Adrenal gland (tissue), 12 donors: Measurements from ENCODE around the gene TLR10. TPM values are rescaled to one million over a fixed set of nuclear protein-coding genes. Genes with fewer than 3 reads are reported as not detected.

Experiments used
- DNase-seq, 7 donors: peaks; one replicate each; pipeline ENCODE4 v3.0.0-alpha.2; 2019 to 2020
- H3K27ac ChIP-seq, 5 donors: fragments of 200-600 bp; sonication (generic) in 4 of 5; 1 replicate in 3 of 5; 2 replicates in 2 of 5; pipeline versions ENCODE4 v1.5.1 to v1.8.0; 2016 to 2020; ENCODE audit warnings: mild to moderate bottlenecking in 1 of 5
- H3K27me3 ChIP-seq: fragments of 200-600 bp; 2 replicates; pipeline ENCODE4 v1.8.0; 2021
- H3K36me3 ChIP-seq, 2 donors: fragments of 200-600 bp; replicated peaks in 1 of 2; 1 replicate in 1 of 2; 2 replicates in 1 of 2; pipeline versions ENCODE4 v1.5.1 to v1.8.0; 2018 to 2022
- H3K4me1 ChIP-seq, 2 donors: fragments of 200-600 bp; replicated peaks in 1 of 2; 1 replicate in 1 of 2; 2 replicates in 1 of 2; pipeline versions ENCODE4 v1.5.1 to v1.8.0; 2018 to 2021
- H3K4me3 ChIP-seq, 4 donors: fragments of 200-600 bp; sonication (generic) in 3 of 4; one replicate each; pipeline ENCODE4 v1.5.1; 2016 to 2018
- H3K9me3 ChIP-seq, 3 donors: fragments of 200-600 bp; sonication (generic) in 1 of 3; replicated peaks in 1 of 3; 1 replicate in 2 of 3; 2 replicates in 1 of 3; pipeline versions ENCODE4 v1.5.1 to v1.8.0; 2016 to 2021
- POLR2A ChIP-seq, 2 donors: fragments of 450-650 bp; IDR thresholded peaks; one replicate each; pipeline ENCODE4 v1.6.1; 2017; ENCODE audit warnings: antibody characterized with exemption in 2 of 2, mild to moderate bottlenecking in 2 of 2, moderate library complexity in 1 of 2
- WGBS, 4 donors: extraction: QIAGEN DNeasy Blood & Tissue Kit in 2 of 4; methylation state at CpG; one replicate each; pipeline versions ENCODE4 v1.1.5 to v1.1.7; 2013 to 2017; 5-methylcytosine and 5-hydroxymethylcytosine counted together
- intact Hi-C, 2 donors: fragments of 100-400 bp; cut with DNase I; formaldehyde crosslinking; loops; one replicate each; pipeline versions ENCODE4 v1.14.1 to v1.15.0; 2022 to 2023
- polyA plus RNA-seq, 3 donors: library from polyadenylated mRNA; stranded (reverse); fragments of 200-250 nt in 2 of 3; fragments of 350-450 nt in 1 of 3; fragmentation: Illumina TruSeq in 1 of 3; extraction: RNeasy Lipid Tissue Mini Kit (QIAGEN cat#74804) in 1 of 3; gene quantifications; one replicate each; pipeline ENCODE4 v1.2.3, GENCODE V29; 2013 to 2014
- total RNA-seq, 9 donors: library from RNA; depleted of rRNA in 4 of 9; stranded (reverse); fragments of >200 nt in 4 of 9; fragments of 120-200 nt in 1 of 9; fragmentation: NEBNext Ultra II Directional in 1 of 9; extraction: Animal tissue kit (Norgen Biotek cat#: 25700) in 1 of 9; gene quantifications; one replicate each; pipeline versions ENCODE4 v1.1.0 to v1.2.4, GENCODE V29; 2013 to 2023
- TF ChIP-seq, protein P1 (sequence below), 6 experiments: fragments of 450-650 bp in 4 of 6; fragments of 200-600 bp in 2 of 6; sonication (generic) in 1 of 6; IDR thresholded peaks; 1 replicate in 5 of 6; 2 replicates in 1 of 6; pipeline versions ENCODE4 v1.5.1 to v1.8.0; 2016 to 2021; ENCODE audit warnings: antibody characterized with exemption in 6 of 6, mild to moderate bottlenecking in 2 of 6, moderate library complexity in 1 of 6
- donor health status: healthy with polysubstance abuse.
- donor health status: Bipolar disorder and iron deficiency.
- donor health status: DM: yes; HTN: yes; CAD: no.
- donor health status: DM: no; HTN: no; CAD: no.
- donor health status: DM: no; HTN: no; CAD: no.
- donor health status: DM: yes; HTN: yes; CAD: no.

Gene TLR10
- total and polyA plus RNA-seq, 12 donors: 0.11 to 0.60 (median 0.19) TPM; not detected in 3

DNA sequence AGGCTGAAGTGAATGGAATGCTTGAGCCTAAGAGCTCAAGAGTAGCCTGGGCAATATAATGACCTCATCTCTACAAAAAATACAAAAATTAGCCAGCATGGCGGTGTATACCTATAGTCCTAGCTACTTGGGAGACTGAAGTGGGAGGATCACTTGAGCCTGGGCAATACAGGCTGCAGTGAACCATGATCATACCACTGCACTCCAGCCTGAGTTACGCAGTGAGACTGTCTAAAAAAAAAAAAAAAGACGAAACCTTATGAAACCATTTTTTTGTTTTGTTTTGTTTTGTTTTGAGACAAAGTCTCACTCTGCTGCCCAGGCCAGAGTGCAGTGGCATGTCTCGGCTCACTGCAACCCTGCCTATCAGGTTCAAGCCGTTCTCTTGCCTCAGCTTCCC is 36.9 kb downstream of the TLR10 start:
- TF ChIP-seq, protein P1, sequence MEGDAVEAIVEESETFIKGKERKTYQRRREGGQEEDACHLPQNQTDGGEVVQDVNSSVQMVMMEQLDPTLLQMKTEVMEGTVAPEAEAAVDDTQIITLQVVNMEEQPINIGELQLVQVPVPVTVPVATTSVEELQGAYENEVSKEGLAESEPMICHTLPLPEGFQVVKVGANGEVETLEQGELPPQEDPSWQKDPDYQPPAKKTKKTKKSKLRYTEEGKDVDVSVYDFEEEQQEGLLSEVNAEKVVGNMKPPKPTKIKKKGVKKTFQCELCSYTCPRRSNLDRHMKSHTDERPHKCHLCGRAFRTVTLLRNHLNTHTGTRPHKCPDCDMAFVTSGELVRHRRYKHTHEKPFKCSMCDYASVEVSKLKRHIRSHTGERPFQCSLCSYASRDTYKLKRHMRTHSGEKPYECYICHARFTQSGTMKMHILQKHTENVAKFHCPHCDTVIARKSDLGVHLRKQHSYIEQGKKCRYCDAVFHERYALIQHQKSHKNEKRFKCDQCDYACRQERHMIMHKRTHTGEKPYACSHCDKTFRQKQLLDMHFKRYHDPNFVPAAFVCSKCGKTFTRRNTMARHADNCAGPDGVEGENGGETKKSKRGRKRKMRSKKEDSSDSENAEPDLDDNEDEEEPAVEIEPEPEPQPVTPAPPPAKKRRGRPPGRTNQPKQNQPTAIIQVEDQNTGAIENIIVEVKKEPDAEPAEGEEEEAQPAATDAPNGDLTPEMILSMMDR (IDR thresholded peaks at IDR 0.05): no peak
- no peak for TF ChIP-seq POLR2A (IDR thresholded peaks at IDR 0.05)
- no peak for DNase-seq
- intact Hi-C loops: no loop called here
- 94 to 97% (median 95%) methylated on average over 5 of the region's 5 CpGs for WGBS, 4 donors
- H3K27me3 ChIP-seq: no peaks in the 10 kb centered on the region
- no peaks in the 10 kb centered on the region for H3K36me3 ChIP-seq
- H3K27ac ChIP-seq: no peak overlapping the region
- no peaks in the 10 kb centered on the region for H3K4me1 ChIP-seq
- H3K9me3 ChIP-seq: no peaks in the 10 kb centered on the region
- H3K4me3 ChIP-seq: no peak overlapping the region

DNA sequence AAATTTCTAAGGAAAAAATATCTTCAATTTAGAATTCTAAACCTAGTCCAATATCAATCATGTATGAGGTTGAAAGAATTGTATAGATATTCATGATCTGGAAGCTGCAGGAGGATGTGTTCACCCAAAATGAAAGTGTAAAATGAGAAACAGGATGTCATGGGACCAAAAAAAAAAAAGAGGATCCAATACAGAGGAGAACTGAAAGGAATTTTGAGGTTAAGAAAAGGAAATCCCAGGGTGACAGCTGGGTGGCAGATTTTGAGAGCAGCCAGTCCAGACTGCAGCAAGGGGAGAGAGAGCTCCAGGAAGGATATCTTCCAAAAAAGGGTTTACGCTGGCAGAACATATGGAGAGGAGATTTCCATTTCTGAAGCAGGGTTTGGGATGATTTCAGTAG is 38.9 kb downstream of the TLR10 start:
- H3K4me1 ChIP-seq: no peaks in the 10 kb centered on the region
- no peaks in the 10 kb centered on the region for H3K36me3 ChIP-seq
- H3K27me3 ChIP-seq: no peaks in the 10 kb centered on the region
- no peaks in the 10 kb centered on the region for H3K9me3 ChIP-seq
- TF ChIP-seq POLR2A (IDR thresholded peaks at IDR 0.05): no peak
- TF ChIP-seq, protein P1 (IDR thresholded peaks at IDR 0.05): no peak
- H3K27ac ChIP-seq: peak overlapping the region in 1 of 5 donors; percentile 43
- DNase-seq: no peak
- peak overlapping the region in 1 of 4 donors; percentile 30 for H3K4me3 ChIP-seq
- WGBS, 4 donors: 58 to 72% (median 68%) methylated on average over 1 of the region's 1 CpG
- intact Hi-C loops: no loop called here

DNA sequence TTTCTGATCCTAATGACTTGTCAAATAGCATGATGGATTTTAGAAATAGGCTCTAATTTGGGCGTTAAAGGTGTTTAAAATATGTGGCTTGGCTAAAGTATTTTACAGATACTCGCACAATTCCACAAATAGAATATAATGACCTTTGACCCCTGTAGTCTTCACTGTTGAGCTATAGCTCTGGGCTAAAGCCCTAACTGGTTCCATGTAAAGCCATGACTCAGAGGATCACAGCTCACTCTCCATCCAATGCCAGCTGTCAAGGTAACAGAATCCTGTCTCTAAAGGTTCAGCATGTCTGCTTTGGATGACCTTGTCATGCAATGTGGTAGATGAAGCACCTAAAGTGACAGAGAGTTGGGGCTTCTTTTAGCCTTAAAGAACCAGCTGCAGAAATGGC is 42.5 kb downstream of the TLR10 start:
- intact Hi-C loops: no loop called here
- WGBS, 4 donors: 63 to 87% (median 84%) methylated on average over 2 of the region's 2 CpGs
- Histone ChIP-seq H3K4me3 (no peak overlapping the region), H3K27ac (no peak overlapping the region), H3K4me1 (no peaks in the 10 kb centered on the region), H3K36me3 (no peaks in the 10 kb centered on the region), H3K9me3 (no peaks in the 10 kb centered on the region), H3K27me3 (no peaks in the 10 kb centered on the region)
- no peak for TF ChIP-seq POLR2A (IDR thresholded peaks at IDR 0.05)
- TF ChIP-seq, protein P1 (IDR thresholded peaks at IDR 0.05): no peak
- DNase-seq: no peak

DNA sequence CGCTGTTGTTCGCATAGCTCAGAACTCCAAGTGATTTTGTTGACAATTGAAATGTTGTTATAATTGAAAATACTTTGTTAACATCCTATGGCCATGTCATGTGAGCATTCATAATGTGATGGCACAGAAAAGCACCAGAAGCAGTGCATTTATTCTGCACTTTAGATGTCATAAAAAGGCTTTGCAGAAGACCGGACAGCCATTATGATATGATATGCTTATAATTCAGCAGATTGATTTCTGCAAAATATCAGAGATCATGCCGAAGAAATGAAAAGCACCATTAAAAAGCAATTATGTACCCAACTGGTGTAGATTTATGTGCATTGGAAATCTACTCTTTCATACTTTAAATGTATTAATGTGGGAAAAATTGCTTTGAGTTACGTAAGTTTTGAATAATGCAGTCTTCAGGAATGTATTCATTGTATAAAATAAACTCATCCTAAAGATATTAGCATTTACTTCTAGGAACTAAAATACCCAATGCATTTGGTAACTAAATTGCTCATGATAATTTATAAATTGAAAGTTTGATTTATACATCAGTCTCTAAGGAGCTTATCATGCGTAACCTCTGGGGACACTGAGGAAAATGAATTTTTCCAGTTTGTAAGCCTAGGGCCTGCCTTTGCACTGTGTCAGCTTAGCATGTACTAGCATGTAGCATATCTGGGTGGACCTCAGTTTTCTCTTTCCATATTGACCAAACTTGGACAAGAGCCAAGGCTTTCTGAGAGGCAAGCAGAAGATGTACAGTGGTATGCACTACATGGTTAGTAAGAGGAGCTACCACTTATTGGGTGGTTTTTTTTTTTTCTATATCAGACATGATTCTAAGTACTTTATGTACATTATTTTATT is 43.6 kb downstream of the TLR10 start:
- 92 to 96% (median 93%) methylated on average over 6 of the region's 6 CpGs for WGBS, 4 donors
- H3K36me3 ChIP-seq: no peaks in the 10 kb centered on the region
- intact Hi-C loops: no loop called here

More for the DNA sequence above, 43.6 kb downstream of the TLR10 start:
- no peak for DNase-seq
- Histone ChIP-seq H3K4me3 (no peak overlapping the region), H3K27ac (no peak overlapping the region), H3K4me1 (no peaks in the 10 kb centered on the region), H3K9me3 (no peaks in the 10 kb centered on the region), H3K27me3 (no peaks in the 10 kb centered on the region)
- TF ChIP-seq, protein P1 (IDR thresholded peaks at IDR 0.05): no peak
- no peak for TF ChIP-seq POLR2A (IDR thresholded peaks at IDR 0.05)
